OCI-LY7 (cell line): ENCODE results near the gene SLC26A11. TPM values are rescaled to one million over a fixed set of nuclear protein-coding genes. Genes with fewer than 3 reads are reported as not detected.

Experiments used
- BruUV-seq: library from RNA; stranded (reverse); fragments of 400-500 nt; replicated peaks from 2 replicates; lab custom pipeline; 2021; lab: Mats Ljungman, UMichigan
- CTCF ChIA-PET: fragments of 300-600 bp; sonication (Branson Sonifier 250); formaldehyde crosslinking; loops from one replicate; lab custom pipeline; 2022; ENCODE audit warnings: antibody characterized with exemption; ENCODE audit not compliant: unreplicated experiment; lab: Charles Lee
- POLR2A ChIA-PET: fragments of 300-600 bp; sonication (Branson Sonifier 250); formaldehyde crosslinking; loops from one replicate; lab custom pipeline; 2022; ENCODE audit warnings: antibody characterized with exemption; lab: Charles Lee
- DNase-seq: peaks from one replicate; pipeline ENCODE4 v3.0.0-alpha.2; 2015; ENCODE audit warnings: low spot score
- H2AFZ ChIP-seq: fragments of 200-600 bp; sonication (generic), shearing (Covaris generic); 2 replicates; pipeline ENCODE4 v1.6.1; 2014; ENCODE audit warnings: mild to moderate bottlenecking, antibody characterized with exemption, low read length, moderate library complexity
- H3K27ac ChIP-seq: fragments of 200-600 bp; sonication (generic); 2 replicates; pipeline ENCODE4 v1.5.1; 2014; ENCODE audit warnings: mixed run types, low read depth, mild to moderate bottlenecking, moderate library complexity, low read length, inconsistent platforms; ENCODE audit not compliant: poor library complexity, severe bottlenecking
- H3K36me3 ChIP-seq: fragments of 200-600 bp; sonication (generic); 2 replicates; pipeline ENCODE4 v1.6.1; 2014; ENCODE audit warnings: mild to moderate bottlenecking, antibody characterized with exemption, low read length, moderate library complexity, mixed read lengths; ENCODE audit not compliant: insufficient read depth
- H3K4me1 ChIP-seq: fragments of 200-600 bp; sonication (generic); 2 replicates; pipeline ENCODE4 v1.5.1; 2014; ENCODE audit warnings: mild to moderate bottlenecking, low read length; ENCODE audit not compliant: insufficient read depth, poor library complexity, severe bottlenecking
- H3K4me2 ChIP-seq: fragments of 200-600 bp; sonication (generic); 2 replicates; pipeline ENCODE4 v1.6.1; 2014; ENCODE audit warnings: mild to moderate bottlenecking, low read length
- H3K4me3 ChIP-seq: fragments of 200-600 bp; sonication (generic); 2 replicates; pipeline ENCODE4 v1.5.1; 2014; ENCODE audit warnings: mild to moderate bottlenecking, low read depth, low read length; ENCODE audit not compliant: poor library complexity, severe bottlenecking
- H3K79me2 ChIP-seq: fragments of 200-600 bp; sonication (generic); 2 replicates; pipeline ENCODE4 v1.6.1; 2016; ENCODE audit warnings: low read depth, mild to moderate bottlenecking, low read length, moderate library complexity, mixed read lengths; ENCODE audit not compliant: insufficient read depth
- H3K9me2 ChIP-seq: fragments of 200-600 bp; sonication (generic); 2 replicates; pipeline ENCODE4 v1.6.1; 2016; ENCODE audit warnings: mild to moderate bottlenecking, low read length, mixed read lengths; ENCODE audit not compliant: insufficient read depth
- H3K9me3 ChIP-seq: fragments of 200-600 bp; sonication (generic); 2 replicates; pipeline ENCODE4 v1.6.1; 2014; ENCODE audit warnings: mild to moderate bottlenecking, mixed run types, low read length, mixed read lengths
- H4K20me1 ChIP-seq: fragments of 200-600 bp; sonication (generic); 2 replicates; pipeline ENCODE4 v1.6.1; 2014; ENCODE audit warnings: mild to moderate bottlenecking, antibody characterized with exemption, low read length, moderate library complexity, mixed read lengths; ENCODE audit not compliant: insufficient read depth
- CTCF ChIP-seq: fragments of 200-600 bp; sonication (generic); conservative IDR thresholded peaks from 2 replicates; pipeline ENCODE4 v1.5.1; 2014; ENCODE audit warnings: mild to moderate bottlenecking, antibody characterized with exemption, low read length, moderate library complexity, mixed read lengths
- EZH2phosphoT487 ChIP-seq: fragments of 200-600 bp; sonication (generic); IDR thresholded peaks from 2 replicates; pipeline ENCODE4 v1.6.1; 2018; ENCODE audit warnings: low read depth, borderline replicate concordance, mild to moderate bottlenecking, mixed run types, antibody characterized with exemption, low read length, moderate library complexity, mixed read lengths
- intact Hi-C: fragments of 100-400 bp; cut with micrococcal nuclease; formaldehyde crosslinking; loops from one replicate; pipeline ENCODE4 v1.10.0; 2022; ENCODE audit not compliant: unreplicated experiment
- total RNA-seq, 2 experiments: library from RNA; depleted of rRNA in 1 of 2; stranded (reverse); fragments of >200 nt in 1 of 2; shearing (Covaris generic) in 1 of 2; gene quantifications; 2 replicates each; pipeline ENCODE4 v1.2.3, GENCODE V29; 2014 to 2022

The SLC26A11 gene
- total RNA-seq, 2 experiments from 2014 or later = 3.5 to 4.1 TPM

- no peak overlapping the region for H3K4me2 ChIP-seq
- H3K9me2 ChIP-seq = no peaks in the 10 kb centered on the region
- TF ChIP-seq EZH2phosphoT487 = no peak
- no peak for TF ChIP-seq CTCF
- no peaks in the 10 kb centered on the region for H3K79me2 ChIP-seq
- no peaks in the 10 kb centered on the region for H3K9me3 ChIP-seq
- POLR2A ChIA-PET = no interaction called here
- H2AFZ ChIP-seq = no peak overlapping the region
- H3K27ac ChIP-seq = no peak overlapping the region
- no peak for DNase-seq
- no peaks in the 10 kb centered on the region for H4K20me1 ChIP-seq
- no peaks in the 10 kb centered on the region for H3K36me3 ChIP-seq
- no peaks in the 10 kb centered on the region for H3K4me1 ChIP-seq
- H3K4me3 ChIP-seq = no peak overlapping the region
- BruUV-seq = no TSS peak
- CTCF ChIA-PET = no interaction called here
- intact Hi-C loops = no loop called here
Observed at GRCh38 chr17:80202197-80202596, 18.0 kb upstream of the SLC26A11 start.

GRCh38 chr17:80203471-80203963, 16.7 kb upstream of the SLC26A11 start:
- Histone ChIP-seq H3K9me2 (no peaks in the 10 kb centered on the region), H3K79me2 (no peaks in the 10 kb centered on the region), H3K27ac (no peak overlapping the region), H3K4me3 (no peak overlapping the region), H3K9me3 (no peaks in the 10 kb centered on the region), H4K20me1 (no peaks in the 10 kb centered on the region), H2AFZ (no peak overlapping the region), H3K4me1 (no peaks in the 10 kb centered on the region), H3K36me3 (no peaks in the 10 kb centered on the region), H3K4me2 (no peak overlapping the region)
- intact Hi-C loops = no loop called here
- POLR2A ChIA-PET = interaction anchor here (0.6 kb wide), 1 partner anchor 59 kb away, joined by 3 read pairs; no protein-coding TSS in a partner anchor
- BruUV-seq = no TSS peak
- CTCF ChIA-PET = no interaction called here
- TF ChIP-seq CTCF = peak; percentile 49
- TF ChIP-seq EZH2phosphoT487 = no peak
- peak; percentile 13 for DNase-seq

- no peaks in the 10 kb centered on the region for H3K79me2 ChIP-seq
- no peaks in the 10 kb centered on the region for H4K20me1 ChIP-seq
- no TSS peak for BruUV-seq
- ChIA-PET POLR2A (interaction anchor here (1.1 kb wide), 1 partner anchor 53 kb away, joined by 3 read pairs; no protein-coding TSS in a partner anchor), CTCF (no interaction called here)
- no peaks in the 10 kb centered on the region for H3K9me3 ChIP-seq
- no peaks in the 10 kb centered on the region for H3K36me3 ChIP-seq
- no peaks in the 10 kb centered on the region for H3K9me2 ChIP-seq
- H3K27ac ChIP-seq = no peak overlapping the region
- H3K4me2 ChIP-seq = no peak overlapping the region
- DNase-seq = no peak
- no peak overlapping the region for H3K4me3 ChIP-seq
- no peaks in the 10 kb centered on the region for H3K4me1 ChIP-seq
- no peak overlapping the region for H2AFZ ChIP-seq
- intact Hi-C loops = no loop called here
- no peak for TF ChIP-seq EZH2phosphoT487
- TF ChIP-seq CTCF = no peak
Observed at GRCh38 chr17:80204626-80205468, 15.4 kb upstream of the SLC26A11 start.
